Liver (tissue), 9 donors: ENCODE measurements around the gene ME2. TPM values are rescaled to one million over a fixed set of nuclear protein-coding genes. Genes with fewer than 3 reads are reported as not detected.

ENCODE experiments used
- DNase-seq: peaks from one replicate; pipeline ENCODE4 v3.0.0-alpha.2; 2017; ENCODE audit warnings: low spot score
- H3K27ac ChIP-seq, 2 donors: one replicate each; pipeline ENCODE4 v1.7.0; 2013; ENCODE audit warnings: inconsistent platforms in 2 of 2, low read length in 2 of 2, control low read depth in 1 of 2, low read depth in 1 of 2, mild to moderate bottlenecking in 1 of 2
- H3K27me3 ChIP-seq, 4 donors: one replicate each; pipeline versions ENCODE4 v1.6.1 to v1.7.0; 2013; ENCODE audit warnings: low read length in 3 of 4, inconsistent platforms in 1 of 4, mild to moderate bottlenecking in 1 of 4, moderate library complexity in 1 of 4; ENCODE audit not compliant: control insufficient read depth in 4 of 4, insufficient read depth in 4 of 4
- H3K36me3 ChIP-seq, 4 donors: one replicate each; pipeline versions ENCODE4 v1.6.1 to v1.7.0; 2013; ENCODE audit warnings: low read length in 3 of 4, mild to moderate bottlenecking in 3 of 4, low read depth in 1 of 4, moderate library complexity in 1 of 4; ENCODE audit not compliant: control insufficient read depth in 4 of 4, insufficient read depth in 3 of 4
- H3K4me1 ChIP-seq, 4 donors: one replicate each; pipeline versions ENCODE4 v1.6.1 to v1.7.0; 2013; ENCODE audit warnings: low read length in 3 of 4, mild to moderate bottlenecking in 3 of 4, moderate library complexity in 1 of 4; ENCODE audit not compliant: control insufficient read depth in 4 of 4, insufficient read depth in 4 of 4
- H3K4me3 ChIP-seq, 3 donors: one replicate each; pipeline versions ENCODE4 v1.6.1 to v1.7.0; 2013; ENCODE audit warnings: low read length in 3 of 3, control low read depth in 1 of 3, low read depth in 1 of 3, mild to moderate bottlenecking in 1 of 3
- H3K9ac ChIP-seq, 2 donors: one replicate each; pipeline ENCODE4 v1.7.0; 2013; ENCODE audit warnings: low read length in 2 of 2, mild to moderate bottlenecking in 2 of 2, moderate library complexity in 2 of 2, control low read depth in 1 of 2, low read depth in 1 of 2
- H3K9me3 ChIP-seq, 4 donors: one replicate each; pipeline versions ENCODE4 v1.6.1 to v1.7.0; 2013; ENCODE audit warnings: low read length in 3 of 4; ENCODE audit not compliant: control insufficient read depth in 4 of 4
- CTCF ChIP-seq: fragments of 150-350 bp; IDR thresholded peaks from 2 replicates; pipeline ENCODE4 v1.5.1; 2017; ENCODE audit warnings: improper control_type of control experiment, low read depth, low read length; ENCODE audit not compliant: missing input control
- EGR1 ChIP-seq, 2 donors: IDR thresholded peaks; 2 replicates each; pipeline ENCODE4 v1.6.1; 2016 to 2018; ENCODE audit warnings: antibody characterized with exemption in 2 of 2, low read depth in 2 of 2
- FOXA1 ChIP-seq: IDR thresholded peaks from 2 replicates; pipeline ENCODE4 v1.6.1; 2016; ENCODE audit warnings: antibody characterized with exemption
- FOXA2 ChIP-seq: IDR thresholded peaks from 2 replicates; pipeline ENCODE4 v1.6.1; 2016; ENCODE audit warnings: antibody characterized with exemption
- GABPA ChIP-seq, 2 donors: IDR thresholded peaks in 1 of 2; conservative IDR thresholded peaks in 1 of 2; 2 replicates each; pipeline ENCODE4 v1.6.1; 2016; ENCODE audit warnings: antibody characterized with exemption in 2 of 2, mild to moderate bottlenecking in 1 of 2, moderate library complexity in 1 of 2
- HNF4A ChIP-seq, 2 donors: conservative IDR thresholded peaks; 2 replicates each; pipeline ENCODE4 v1.6.1; 2016; ENCODE audit warnings: antibody characterized with exemption in 2 of 2, mild to moderate bottlenecking in 2 of 2
- HNF4G ChIP-seq: IDR thresholded peaks from 2 replicates; pipeline ENCODE4 v1.6.1; 2016; ENCODE audit warnings: antibody characterized with exemption
- JUND ChIP-seq, 2 donors: IDR thresholded peaks; 2 replicates each; pipeline ENCODE4 v1.6.1; 2016; ENCODE audit warnings: antibody characterized with exemption in 2 of 2
- MAX ChIP-seq: IDR thresholded peaks from 2 replicates; pipeline ENCODE4 v1.6.1; 2016; ENCODE audit warnings: antibody characterized with exemption
- NR2F2 ChIP-seq: IDR thresholded peaks from 2 replicates; pipeline ENCODE4 v1.6.1; 2016; ENCODE audit warnings: antibody characterized with exemption
- RAD21 ChIP-seq, 2 donors: IDR thresholded peaks; 2 replicates each; pipeline ENCODE4 v1.6.1; 2016; ENCODE audit warnings: antibody characterized with exemption in 2 of 2, mild to moderate bottlenecking in 2 of 2
- REST ChIP-seq: IDR thresholded peaks from 2 replicates; pipeline ENCODE4 v1.6.1; 2016; ENCODE audit warnings: antibody characterized with exemption, mild to moderate bottlenecking
- RXRA ChIP-seq, 2 donors: IDR thresholded peaks; 2 replicates each; pipeline ENCODE4 v1.6.1; 2017 to 2018; ENCODE audit warnings: antibody characterized with exemption in 2 of 2, mild to moderate bottlenecking in 1 of 2
- SP1 ChIP-seq: IDR thresholded peaks from 2 replicates; pipeline ENCODE4 v1.6.1; 2018; ENCODE audit warnings: antibody characterized with exemption, mild to moderate bottlenecking
- TAF1 ChIP-seq: conservative IDR thresholded peaks from 2 replicates; pipeline ENCODE4 v1.6.1; 2016; ENCODE audit warnings: antibody characterized with exemption, mild to moderate bottlenecking
- YY1 ChIP-seq: IDR thresholded peaks from 2 replicates; pipeline ENCODE4 v1.6.1; 2016; ENCODE audit warnings: antibody characterized with exemption, mild to moderate bottlenecking
- ZBTB33 ChIP-seq: IDR thresholded peaks from 2 replicates; pipeline ENCODE4 v1.6.1; 2016; ENCODE audit warnings: antibody characterized with exemption
- WGBS: extraction: QIAGEN DNeasy Blood & Tissue Kit; methylation state at CpG from one replicate; pipeline ENCODE4 v1.1.7; 2013; 5-methylcytosine and 5-hydroxymethylcytosine counted together
- polyA plus RNA-seq, 2 donors: library from polyadenylated mRNA; stranded (reverse) in 1 of 2; unstranded in 1 of 2; fragments of 200-250 nt in 1 of 2; fragments of >200 nt in 1 of 2; fragmentation: Nextera tagmentation in 1 of 2; extraction: Ambion mirVana in 1 of 2; gene quantifications; one replicate each; pipeline versions ENCODE4 v1.2.1 to v1.2.3, GENCODE V29; 2013 to 2015
- total RNA-seq, 2 donors: library from RNA; depleted of rRNA; stranded (reverse); fragments of >200 nt; gene quantifications; one replicate each; pipeline ENCODE4 v1.2.3, GENCODE V29; 2014
- donor health status: healthy.
- donor health status: healthy.
- donor health status: healthy.
- donor health status: healthy.
- donor health status: healthy.

Gene ME2
- total and polyA plus RNA-seq, 4 donors = 9.0 to 33.8 (median 16.1) TPM

GRCh38 chr18:50955253-50955652 lies 76.3 kb downstream of the ME2 start:
- Histone ChIP-seq H3K4me3 (no peak overlapping the region), H3K9me3 (no peaks in the 10 kb centered on the region), H3K27ac (no peak overlapping the region), H3K36me3 (no peaks in the 10 kb centered on the region), H3K27me3 (no peaks in the 10 kb centered on the region), H3K4me1 (no peaks in the 10 kb centered on the region), H3K9ac (no peak overlapping the region)
- TF ChIP-seq RAD21 (IDR thresholded peaks at IDR 0.05) (no peak), TAF1 (no peak), NR2F2 (no peak), FOXA1 (no peak), GABPA (IDR thresholded peaks at IDR 0.05 in 1 of 2, conservative IDR thresholded peaks at IDR 0.05 in 1 of 2) (no peak), YY1 (no peak), JUND (IDR thresholded peaks at IDR 0.05) (no peak), RXRA (IDR thresholded peaks at IDR 0.05) (no peak), CTCF (no peak), MAX (no peak), REST (no peak), HNF4A (conservative IDR thresholded peaks at IDR 0.05) (no peak), FOXA2 (no peak)
- 95% methylated on average over 4 of the region's 4 CpGs for WGBS
- no peak for DNase-seq

GRCh38 chr18:50956116-50956515 lies 77.2 kb downstream of the ME2 start:
- no peaks in the 10 kb centered on the region for H3K27me3 ChIP-seq
- WGBS = 97% methylated on average over 3 of the region's 3 CpGs
- no peak overlapping the region for H3K27ac ChIP-seq
- H3K36me3 ChIP-seq = no peaks in the 10 kb centered on the region
- H3K4me3 ChIP-seq = no peak overlapping the region
- H3K9ac ChIP-seq = no peak overlapping the region
- H3K4me1 ChIP-seq = no peaks in the 10 kb centered on the region
- TF ChIP-seq JUND (IDR thresholded peaks at IDR 0.05) = no peak
- TF ChIP-seq FOXA2 = no peak
- TF ChIP-seq SP1 = no peak
- no peak for DNase-seq
- H3K9me3 ChIP-seq = no peaks in the 10 kb centered on the region

- WGBS = 74% methylated on average over 1 of the region's 1 CpG
- Histone ChIP-seq H3K36me3 (no peaks in the 10 kb centered on the region), H3K9ac (no peak overlapping the region), H3K27ac (no peak overlapping the region), H3K9me3 (peaks cover 4 to 9% (median 5%) of the 10 kb centered on the region in 4 donors), H3K27me3 (no peaks in the 10 kb centered on the region), H3K4me1 (no peaks in the 10 kb centered on the region), H3K4me3 (no peak overlapping the region)
- no peak for TF ChIP-seq RXRA (IDR thresholded peaks at IDR 0.05)
- TF ChIP-seq FOXA2 = no peak
- TF ChIP-seq ZBTB33 = no peak
- TF ChIP-seq YY1 = no peak
- TF ChIP-seq EGR1 (IDR thresholded peaks at IDR 0.05; ENCODE audit: low read depth in 2 of 2) = no peak
- TF ChIP-seq SP1 = no peak
- no peak for TF ChIP-seq CTCF
- no peak for TF ChIP-seq HNF4G
- DNase-seq = no peak
These were observed 83.1 kb downstream of the ME2 start for GRCh38 chr18:50961974-50962373.
